Measurements from ENCODE around the gene URB2.

URB2 gene

DNA sequence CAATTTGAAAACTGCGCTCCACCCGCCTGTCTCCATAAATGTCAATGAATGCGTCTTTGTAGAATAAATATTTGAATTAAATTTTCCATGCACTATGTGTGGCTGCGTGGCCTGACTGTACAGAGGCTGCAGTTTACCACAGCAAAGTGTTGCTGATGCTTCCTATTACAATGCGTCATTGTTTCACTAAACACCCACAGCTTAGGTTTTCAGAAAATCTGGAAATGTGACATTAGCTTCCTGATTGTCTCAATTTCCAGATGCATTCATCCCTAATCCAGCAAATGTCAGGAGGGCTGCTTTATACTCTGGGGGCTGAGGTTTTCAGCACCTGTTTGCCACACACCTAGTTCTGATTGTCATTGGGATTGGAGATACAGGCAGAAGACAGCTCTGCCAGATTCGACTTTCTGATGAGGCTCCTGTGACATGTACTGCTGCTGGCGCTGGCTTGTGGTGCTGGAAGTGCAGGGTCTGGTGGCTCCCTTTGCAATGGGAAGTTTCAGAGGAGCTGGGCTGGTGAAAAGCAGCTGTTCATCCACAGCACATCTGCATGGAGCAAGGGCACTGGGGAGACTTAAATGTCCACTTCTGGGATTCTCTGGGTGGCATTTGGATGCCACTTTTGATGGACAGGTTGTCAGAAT is 40.0 kb downstream of the URB2 start:
- H3K4me3 ChIP-seq (replicated peaks in 1 of 2; ENCODE audit: low read depth in 2 of 2, low read length in 2 of 2), result no peak overlapping the region
- TF ChIP-seq, protein P1, sequence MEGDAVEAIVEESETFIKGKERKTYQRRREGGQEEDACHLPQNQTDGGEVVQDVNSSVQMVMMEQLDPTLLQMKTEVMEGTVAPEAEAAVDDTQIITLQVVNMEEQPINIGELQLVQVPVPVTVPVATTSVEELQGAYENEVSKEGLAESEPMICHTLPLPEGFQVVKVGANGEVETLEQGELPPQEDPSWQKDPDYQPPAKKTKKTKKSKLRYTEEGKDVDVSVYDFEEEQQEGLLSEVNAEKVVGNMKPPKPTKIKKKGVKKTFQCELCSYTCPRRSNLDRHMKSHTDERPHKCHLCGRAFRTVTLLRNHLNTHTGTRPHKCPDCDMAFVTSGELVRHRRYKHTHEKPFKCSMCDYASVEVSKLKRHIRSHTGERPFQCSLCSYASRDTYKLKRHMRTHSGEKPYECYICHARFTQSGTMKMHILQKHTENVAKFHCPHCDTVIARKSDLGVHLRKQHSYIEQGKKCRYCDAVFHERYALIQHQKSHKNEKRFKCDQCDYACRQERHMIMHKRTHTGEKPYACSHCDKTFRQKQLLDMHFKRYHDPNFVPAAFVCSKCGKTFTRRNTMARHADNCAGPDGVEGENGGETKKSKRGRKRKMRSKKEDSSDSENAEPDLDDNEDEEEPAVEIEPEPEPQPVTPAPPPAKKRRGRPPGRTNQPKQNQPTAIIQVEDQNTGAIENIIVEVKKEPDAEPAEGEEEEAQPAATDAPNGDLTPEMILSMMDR (IDR thresholded peaks at IDR 0.05; ENCODE audit: low read depth, low read length), result no peak
- no peak for DNase-seq (ENCODE audit: low read depth in 2 of 2)

DNA sequence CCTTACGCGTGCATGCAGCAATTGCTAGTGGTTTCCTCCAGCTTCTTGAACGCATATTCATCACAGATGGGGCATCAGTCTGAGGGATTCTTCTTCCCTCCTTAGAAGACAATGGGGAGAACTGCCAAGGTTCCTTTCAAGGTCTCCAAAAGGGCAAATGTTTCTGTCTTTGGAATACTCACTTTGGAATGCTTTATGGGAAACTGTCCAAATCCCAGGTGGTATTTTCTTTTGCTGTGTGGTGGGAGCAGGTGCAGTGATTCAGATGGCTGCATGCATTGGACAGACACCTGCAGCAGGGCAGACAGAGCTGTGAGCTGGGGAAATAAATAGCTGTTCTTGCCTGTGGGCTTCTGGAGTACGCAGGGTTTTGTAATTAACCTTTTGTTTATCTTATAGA is 40.5 kb downstream of the URB2 start:
- H3K4me3 ChIP-seq (replicated peaks in 1 of 2; ENCODE audit: low read depth in 2 of 2, low read length in 2 of 2), result no peak overlapping the region
- TF ChIP-seq, protein P1 (IDR thresholded peaks at IDR 0.05; ENCODE audit: low read depth, low read length), result no peak
- no peak for DNase-seq (ENCODE audit: low read depth in 2 of 2)

DNA sequence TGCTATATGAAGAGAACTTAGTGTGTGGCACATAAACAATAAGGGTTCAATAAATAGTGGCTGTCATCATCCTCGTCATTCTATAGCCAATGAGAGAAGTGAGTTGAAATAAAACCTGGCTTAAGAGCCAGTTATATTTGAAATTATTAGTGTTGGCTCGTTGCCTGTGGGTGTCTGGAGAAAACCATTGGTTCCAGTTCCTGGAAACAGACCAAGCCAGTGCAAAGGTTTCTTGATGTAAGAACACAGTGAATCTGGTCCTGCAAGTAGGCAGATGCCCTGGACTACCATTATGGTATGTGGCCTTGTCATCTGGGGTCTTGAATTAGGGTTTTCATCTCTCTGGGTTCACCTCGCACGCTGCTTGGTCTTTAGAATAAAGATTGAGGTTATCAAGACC is 43.3 kb downstream of the URB2 start:
- DNase-seq (ENCODE audit: low read depth in 2 of 2), result peak; percentile 55
- no peak overlapping the region for H3K4me3 ChIP-seq (replicated peaks in 1 of 2; ENCODE audit: low read depth in 2 of 2, low read length in 2 of 2)
- TF ChIP-seq, protein P1 (IDR thresholded peaks at IDR 0.05; ENCODE audit: low read depth, low read length), result no peak

DNA sequence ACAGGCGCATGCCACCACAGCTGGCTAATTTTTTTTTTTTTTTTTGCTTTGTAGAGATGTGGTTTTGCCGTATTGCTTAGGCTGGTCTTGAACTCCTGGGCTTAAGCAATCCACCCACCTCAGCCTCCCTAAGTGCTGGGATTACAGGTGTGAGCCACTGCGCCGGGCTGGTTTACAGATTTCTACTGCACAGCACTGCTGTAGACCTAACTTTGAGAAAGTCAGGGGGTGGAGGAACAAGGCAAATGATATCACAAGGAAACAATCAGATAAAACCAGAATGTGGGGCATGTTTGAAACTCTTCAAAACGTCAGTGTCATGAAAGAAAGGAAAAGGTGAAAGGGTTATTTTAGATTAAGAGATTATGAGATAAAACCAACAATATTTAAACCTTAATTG is 45.3 kb downstream of the URB2 start:
- no peak overlapping the region for H3K4me3 ChIP-seq (replicated peaks in 1 of 2; ENCODE audit: low read depth in 2 of 2, low read length in 2 of 2)
- DNase-seq (ENCODE audit: low read depth in 2 of 2), result no peak
- TF ChIP-seq, protein P1 (IDR thresholded peaks at IDR 0.05; ENCODE audit: low read depth, low read length), result no peak

DNA sequence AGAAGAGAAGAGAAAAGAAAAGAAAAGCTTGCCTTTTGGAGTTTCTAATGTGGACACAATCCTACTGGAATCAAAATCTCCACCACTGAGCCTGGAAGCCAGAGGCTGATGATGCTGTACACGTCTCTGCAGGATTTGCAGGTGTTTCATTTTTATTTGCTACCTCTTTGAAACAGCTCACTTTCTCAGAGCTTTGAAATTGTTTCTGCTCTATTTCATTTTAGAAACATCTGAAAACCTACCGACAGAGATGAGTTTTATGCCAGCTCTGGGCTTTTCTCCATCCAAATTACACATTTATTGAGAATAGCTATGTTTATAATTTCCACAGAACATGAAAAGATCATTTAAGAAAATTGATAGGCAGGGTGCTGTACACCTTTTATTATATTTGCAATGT is 46.2 kb downstream of the URB2 start:
- H3K4me3 ChIP-seq (replicated peaks in 1 of 2; ENCODE audit: low read depth in 2 of 2, low read length in 2 of 2), result no peak overlapping the region
- no peak for DNase-seq (ENCODE audit: low read depth in 2 of 2)
- TF ChIP-seq, protein P1 (IDR thresholded peaks at IDR 0.05; ENCODE audit: low read depth, low read length), result no peak

DNA sequence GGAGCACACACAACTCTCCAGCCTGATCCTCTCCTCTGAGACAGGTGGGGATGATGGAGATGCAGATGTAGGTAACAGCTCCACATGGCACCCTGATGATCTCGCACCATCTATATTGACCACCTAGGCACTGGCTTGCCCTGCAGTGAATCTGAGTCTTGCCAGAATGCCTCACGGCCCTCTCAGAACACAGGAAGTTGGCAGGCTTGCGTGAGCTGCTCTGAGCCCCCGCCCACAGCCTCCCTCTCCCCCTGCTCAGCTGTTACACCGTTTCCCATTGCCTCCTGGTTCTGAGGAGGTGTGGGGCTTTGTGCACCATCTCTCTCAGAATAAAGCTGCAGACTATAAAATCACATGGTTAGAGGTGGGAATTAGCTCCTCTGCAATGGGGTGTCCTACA is 48.0 kb downstream of the URB2 start:
- TF ChIP-seq, protein P1 (IDR thresholded peaks at IDR 0.05; ENCODE audit: low read depth, low read length), result no peak
- H3K4me3 ChIP-seq (replicated peaks in 1 of 2; ENCODE audit: low read depth in 2 of 2, low read length in 2 of 2), result no peak overlapping the region
- DNase-seq (ENCODE audit: low read depth in 2 of 2), result no peak

DNA sequence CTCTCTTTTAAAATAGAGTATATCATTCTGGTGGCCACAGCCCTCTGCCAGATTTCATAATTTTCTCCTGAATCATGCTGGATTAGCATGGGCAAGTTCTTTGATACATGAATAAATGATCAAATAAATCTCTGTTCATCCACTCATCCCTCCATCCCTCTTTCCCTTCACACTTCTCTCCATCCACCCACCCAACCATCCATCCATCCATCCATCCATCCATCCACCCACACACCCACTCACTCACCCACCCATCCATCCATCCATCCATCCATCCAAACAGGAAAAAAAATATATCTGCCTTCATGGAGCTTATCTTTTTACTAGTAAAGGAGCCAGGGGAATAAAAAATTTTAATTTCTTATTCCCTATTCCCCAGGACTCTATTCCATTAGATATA is 49.3 kb downstream of the URB2 start:
- H3K4me3 ChIP-seq (replicated peaks in 1 of 2; ENCODE audit: low read depth in 2 of 2, low read length in 2 of 2), result no peak overlapping the region
- TF ChIP-seq, protein P1 (IDR thresholded peaks at IDR 0.05; ENCODE audit: low read depth, low read length), result no peak
- no peak for DNase-seq (ENCODE audit: low read depth in 2 of 2)
